HG03460 (cell line): ENCODE data around the gene TEKT5.
"Not testable (repeated sequence)": the region's sequence is repeated elsewhere in the genome, so short reads cannot be mapped to it uniquely, and the experiment has no call there.

Experiments used
- ATAC-seq: cut with Tn5 transposase; IDR thresholded peaks from one replicate; pipeline ENCODE4 v1.9.1; 2021; ENCODE audit not compliant: unreplicated experiment

The TEKT5 gene

DNA sequence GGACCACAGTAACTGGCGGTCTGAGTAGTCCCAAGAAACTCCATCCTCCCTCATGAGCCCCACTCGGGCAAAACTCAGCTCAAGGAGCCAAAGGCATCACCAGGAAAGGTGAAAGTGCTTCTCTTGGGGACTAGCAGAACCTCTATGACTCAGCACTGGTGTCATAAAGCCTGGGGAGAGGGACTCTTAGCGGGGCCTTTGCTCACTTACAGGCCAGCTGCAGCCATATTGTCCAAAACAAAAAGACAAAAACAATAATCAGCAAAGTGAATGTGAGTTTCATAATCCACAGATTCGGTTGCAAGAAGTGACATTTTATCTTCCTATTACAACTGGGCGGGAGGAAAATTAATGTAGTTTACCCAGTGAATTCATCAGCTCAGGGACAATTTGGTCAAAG, at the start of gene TEKT5:
Gene TEKT5 (minus strand): TSS at position 101 of the 400 bp plus-strand sequence. CDS start 57 bp downstream, at position 44.
- no peak for ATAC-seq

DNA sequence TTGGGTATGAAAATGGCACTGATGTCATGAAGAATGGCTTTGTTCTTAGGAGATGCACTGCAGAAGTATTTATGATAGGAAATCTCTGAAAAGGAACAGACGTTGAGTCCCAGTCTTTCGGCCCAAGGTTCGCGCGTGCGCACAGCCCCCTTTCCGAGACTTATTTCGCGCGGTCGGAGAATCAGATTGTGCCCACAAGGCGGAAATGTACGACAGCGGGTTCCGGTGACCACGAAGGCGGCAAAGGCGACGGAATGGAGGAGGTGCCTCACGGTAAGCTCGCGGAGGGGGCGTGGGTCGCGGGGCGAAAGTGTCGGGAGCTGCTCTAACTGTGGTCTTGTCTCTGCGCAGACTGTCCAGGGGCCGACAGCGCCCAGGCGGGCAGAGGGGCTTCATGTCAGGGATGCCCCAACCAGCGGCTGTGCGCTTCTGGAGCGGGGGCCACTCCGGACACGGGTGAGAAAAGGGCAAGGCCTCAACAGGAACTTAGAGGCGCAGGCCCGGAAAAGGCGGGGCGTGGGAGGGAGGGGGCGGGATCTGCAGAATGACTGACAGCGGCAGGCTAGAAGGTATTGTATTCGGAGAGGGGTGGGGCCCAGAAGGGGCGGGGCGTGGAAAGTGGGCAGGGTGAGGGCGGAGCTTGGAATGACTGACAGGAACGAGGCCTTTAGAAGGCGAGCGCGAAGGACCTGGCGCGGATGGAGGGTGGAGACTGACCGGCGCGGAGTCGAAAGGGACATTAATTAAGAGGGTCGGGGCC, 49.1 kb upstream of the TEKT5 start, which contains the start of gene NUBP1:
Gene NUBP1 (plus strand): TSS at position 233 of the 760 bp plus-strand sequence. CDS start 22 bp downstream, at position 255.
- peak; percentile 83 for ATAC-seq

- no peak for ATAC-seq
Observed at GRCh38 chr16:10743227-10743609, 48.5 kb upstream of the TEKT5 start.

- ATAC-seq: no peak
Observed at GRCh38 chr16:10741844-10742243, 47.1 kb upstream of the TEKT5 start.

DNA sequence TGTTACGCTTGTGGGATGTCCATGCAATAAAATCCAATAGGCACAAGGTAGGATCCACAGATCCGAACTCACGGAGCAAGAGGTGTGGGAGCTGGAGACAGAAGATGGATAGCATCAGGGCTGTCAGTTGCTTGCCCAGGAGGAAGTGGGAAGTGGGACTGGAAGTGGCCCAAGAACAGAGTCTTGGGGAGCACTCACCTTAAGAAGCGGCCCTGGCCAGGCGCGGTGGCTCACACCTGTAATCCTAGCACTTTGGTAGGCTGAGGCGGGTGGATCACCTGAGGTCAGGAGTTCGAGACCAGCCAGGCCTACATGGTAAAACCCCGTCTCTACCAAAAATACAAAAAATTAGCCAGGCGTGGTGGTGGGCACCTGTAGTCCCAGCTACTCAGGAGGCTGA, 46.5 kb upstream of the TEKT5 start:
- not testable (repeated sequence) for ATAC-seq

DNA sequence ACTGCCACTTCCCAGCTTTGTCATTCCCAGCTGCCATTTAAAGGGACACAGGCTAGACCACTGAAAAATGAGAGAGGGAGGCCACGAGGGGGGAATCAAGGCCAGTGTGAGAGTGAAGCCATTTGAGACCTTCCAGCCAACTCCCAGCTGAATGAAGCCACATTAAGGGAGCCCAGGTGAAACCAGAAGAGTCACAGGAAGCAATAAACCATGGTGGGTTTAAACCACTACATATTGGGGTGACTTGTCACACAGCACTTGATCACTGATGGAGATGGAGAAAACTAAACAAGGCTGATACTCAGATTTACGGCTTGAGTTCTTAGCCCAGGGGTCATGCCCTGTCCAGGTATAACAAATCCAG, 46.1 kb upstream of the TEKT5 start:
- ATAC-seq: no peak

GRCh38 chr16:10740000-10740844, 45.5 kb upstream of the TEKT5 start:
- ATAC-seq: no peak

DNA sequence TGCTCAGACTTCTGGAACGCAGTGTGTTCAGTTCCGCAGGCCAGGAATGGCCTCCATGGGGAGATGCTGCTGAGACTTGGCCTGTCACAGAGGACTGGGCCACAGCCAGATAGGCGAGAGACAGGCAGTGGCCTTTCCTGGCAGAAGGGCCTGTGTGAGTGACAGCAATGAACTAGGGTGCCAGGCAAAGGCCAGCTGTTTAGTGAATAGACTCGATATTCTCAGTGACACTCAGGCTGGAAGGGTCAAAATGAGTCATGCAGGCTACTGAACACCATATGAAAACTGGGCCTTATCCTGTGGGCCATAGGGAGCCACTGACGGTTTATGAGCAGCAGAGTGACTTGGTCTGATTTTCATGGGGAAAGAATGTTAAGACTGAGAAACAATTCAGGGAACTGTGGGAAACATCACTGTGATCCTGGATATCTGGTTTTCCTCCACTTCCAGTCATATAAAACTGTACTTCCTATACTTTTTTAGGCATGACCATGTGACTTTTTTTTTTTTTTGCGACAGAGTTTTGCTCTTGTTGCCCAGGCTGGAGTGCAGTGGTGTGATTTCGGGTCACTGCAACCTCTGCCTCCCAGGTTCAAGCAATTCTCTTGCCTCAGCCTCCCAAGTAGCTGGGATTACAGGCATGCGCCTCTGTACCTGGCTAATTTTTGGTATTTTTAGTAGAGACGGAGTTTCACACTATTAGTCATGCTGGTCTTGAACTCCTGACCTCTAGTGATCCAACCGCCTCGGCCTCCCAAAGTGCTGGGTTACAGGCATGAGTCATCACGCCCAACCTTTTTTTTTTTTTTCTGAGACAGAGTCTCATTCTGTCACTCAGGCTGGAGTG, 43.7 kb upstream of the TEKT5 start:
- peak; percentile 81 for ATAC-seq

GRCh38 chr16:10737068-10737625, 42.4 kb upstream of the TEKT5 start:
- peak; percentile 39 for ATAC-seq

- no peak for ATAC-seq
Observed at GRCh38 chr16:10731790-10732189, 37.1 kb upstream of the TEKT5 start.

GRCh38 chr16:10729104-10730048, 34.6 kb upstream of the TEKT5 start:
- ATAC-seq: no peak

- ATAC-seq: no peak
Observed at GRCh38 chr16:10728003-10728887, 33.5 kb upstream of the TEKT5 start.

GRCh38 chr16:10708969-10709368, 14.2 kb upstream of the TEKT5 start:
- ATAC-seq: no peak

DNA sequence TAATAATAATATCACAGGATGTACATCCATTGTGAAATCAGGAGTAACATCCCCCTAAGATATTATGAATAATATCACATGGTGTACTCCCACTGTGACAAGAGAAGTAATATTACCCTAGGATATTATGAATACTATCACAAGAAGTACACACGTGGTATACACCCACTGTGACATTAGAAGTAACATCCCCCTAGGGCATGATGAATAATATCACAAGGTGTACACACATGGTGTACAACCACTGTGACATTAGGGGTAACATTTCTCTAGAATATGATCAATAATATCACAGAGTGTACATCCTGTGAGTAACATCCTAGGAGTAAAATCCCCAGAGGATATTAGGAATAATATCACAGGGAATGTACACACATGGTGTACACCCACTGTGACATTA, 5.0 kb upstream of the TEKT5 start:
- no peak for ATAC-seq

GRCh38 chr16:10694306-10694705, 424 bp downstream of the TEKT5 start:
- ATAC-seq: no peak

GRCh38 chr16:10693889-10694288, 841 bp downstream of the TEKT5 start:
- ATAC-seq: no peak

DNA sequence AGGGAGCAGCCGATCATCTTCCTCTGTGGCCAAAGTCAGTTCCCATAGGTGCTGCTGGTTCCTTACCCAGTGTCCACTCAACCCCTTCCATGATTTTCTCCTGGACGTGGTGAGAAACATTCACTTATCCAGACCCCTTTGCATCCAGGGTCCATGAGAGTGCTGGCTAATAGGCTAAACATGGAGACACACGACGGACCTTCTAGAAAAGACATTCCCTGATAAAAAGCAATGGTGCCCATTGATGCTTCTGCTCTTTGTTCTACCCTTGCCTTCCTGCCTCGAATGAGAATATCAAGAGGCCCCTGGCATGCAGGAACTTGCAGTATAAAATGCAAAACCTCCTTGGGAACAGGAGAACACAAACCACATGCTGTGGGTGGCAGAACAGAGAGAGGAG, 2.3 kb downstream of the TEKT5 start:
- no peak for ATAC-seq

GRCh38 chr16:10688726-10689125, 6.0 kb downstream of the TEKT5 start:
- ATAC-seq: no peak

GRCh38 chr16:10688291-10688690, 6.4 kb downstream of the TEKT5 start:
- ATAC-seq: no peak
